Measurements from ENCODE around the gene ADAMTS7. TPM values are rescaled to one million over a fixed set of nuclear protein-coding genes. Genes with fewer than 3 reads are reported as not detected.
"Not testable (repeated sequence)": the region's sequence is repeated elsewhere in the genome, so short reads cannot be mapped to it uniquely, and the experiment has no call there.

Gene ADAMTS7
- total RNA-seq, 4 donors from 2014 or later: 10.7 to 26.4 (median 18.5) TPM

- H3K36me3 ChIP-seq: no peaks in the 10 kb centered on the region
- H3K4me1 ChIP-seq: no peaks in the 10 kb centered on the region
- H3K4me3 ChIP-seq: no peak overlapping the region
- H3K9me3 ChIP-seq: no peaks in the 10 kb centered on the region
- 84 to 85% methylated on average over 14 of the region's 14 CpGs for WGBS, 2 donors
- TF ChIP-seq POLR2A (IDR thresholded peaks at IDR 0.05): no peak
- TF ChIP-seq CTCF (IDR thresholded peaks at IDR 0.05): no peak
- TF ChIP-seq EP300 (IDR thresholded peaks at IDR 0.05): no peak
- no peaks in the 10 kb centered on the region for H3K27me3 ChIP-seq
- DNase-seq (ENCODE audit: low spot score in 2 of 2): no peak
- no peak overlapping the region for H3K27ac ChIP-seq
Observed at GRCh38 chr15:78726870-78727551, 84.3 kb downstream of the ADAMTS7 start.

- H3K27ac ChIP-seq; H3K36me3 ChIP-seq; H3K9me3 ChIP-seq; H3K27me3 ChIP-seq; DNase-seq (ENCODE audit: low spot score in 2 of 2); H3K4me3 ChIP-seq; H3K4me1 ChIP-seq: not testable (repeated sequence)
- WGBS, 2 donors: 67% methylated on average over 17 to 21 of the region's 21 CpGs
Observed at GRCh38 chr15:78719819-78720450, 91.3 kb downstream of the ADAMTS7 start.

GRCh38 chr15:78718837-78719236 lies 92.4 kb downstream of the ADAMTS7 start:
- Histone ChIP-seq H3K4me3 (no peak overlapping the region), H3K27ac (no peak overlapping the region), H3K36me3 (no peaks in the 10 kb centered on the region), H3K9me3 (peaks cover 0 to 4% (median 0%) of the 10 kb centered on the region in 4 donors), H3K27me3 (peaks cover 0 to 3% of the 10 kb centered on the region in 2 donors), H3K4me1 (no peaks in the 10 kb centered on the region)
- no peak for TF ChIP-seq CTCF (IDR thresholded peaks at IDR 0.05)
- TF ChIP-seq POLR2A (IDR thresholded peaks at IDR 0.05): no peak
- TF ChIP-seq EP300 (IDR thresholded peaks at IDR 0.05): no peak
- 70 to 73% methylated on average over 2 of the region's 2 CpGs for WGBS, 2 donors
- DNase-seq (ENCODE audit: low spot score in 2 of 2): no peak

- no peaks in the 10 kb centered on the region for H3K36me3 ChIP-seq
- 90 to 94% methylated on average over 2 of the region's 2 CpGs for WGBS, 2 donors
- no peak overlapping the region for H3K4me3 ChIP-seq
Observed at GRCh38 chr15:78717956-78718656, 93.2 kb downstream of the ADAMTS7 start.

GRCh38 chr15:78716651-78717050 lies 94.6 kb downstream of the ADAMTS7 start:
- TF ChIP-seq CTCF (IDR thresholded peaks at IDR 0.05) (no peak), POLR2A (IDR thresholded peaks at IDR 0.05) (no peak), EP300 (IDR thresholded peaks at IDR 0.05) (no peak)
- Histone ChIP-seq H3K9me3 (peaks cover 0 to 4% (median 0%) of the 10 kb centered on the region in 4 donors), H3K4me1 (no peaks in the 10 kb centered on the region), H3K27ac (no peak overlapping the region), H3K36me3 (no peaks in the 10 kb centered on the region), H3K4me3 (no peak overlapping the region), H3K27me3 (peaks cover 0 to 3% of the 10 kb centered on the region in 2 donors)
- DNase-seq (ENCODE audit: low spot score in 2 of 2): no peak
- WGBS, 2 donors: 23 to 47% methylated on average over 2 of the region's 2 CpGs

More at GRCh38 chr15:78717956-78718656, 93.2 kb downstream of the ADAMTS7 start:
- Histone ChIP-seq H3K27me3 (peaks cover 0 to 3% of the 10 kb centered on the region in 2 donors), H3K4me1 (no peaks in the 10 kb centered on the region), H3K27ac (no peak overlapping the region), H3K9me3 (peaks cover 0 to 4% (median 0%) of the 10 kb centered on the region in 4 donors)
- no peak for DNase-seq (ENCODE audit: low spot score in 2 of 2)
- TF ChIP-seq POLR2A (IDR thresholded peaks at IDR 0.05) (no peak), EP300 (IDR thresholded peaks at IDR 0.05) (no peak)

- peaks cover 0 to 3% of the 10 kb centered on the region in 2 donors for H3K27me3 ChIP-seq
- WGBS, 2 donors: 35 to 65% methylated on average over 2 of the region's 2 CpGs
- no peaks in the 10 kb centered on the region for H3K4me1 ChIP-seq
- no peak overlapping the region for H3K27ac ChIP-seq
- no peak overlapping the region for H3K4me3 ChIP-seq
- H3K9me3 ChIP-seq: peaks cover 0 to 4% (median 0%) of the 10 kb centered on the region in 4 donors
- no peaks in the 10 kb centered on the region for H3K36me3 ChIP-seq
- TF ChIP-seq EP300 (IDR thresholded peaks at IDR 0.05) (no peak), POLR2A (IDR thresholded peaks at IDR 0.05) (no peak), CTCF (IDR thresholded peaks at IDR 0.05) (no peak)
- no peak for DNase-seq (ENCODE audit: low spot score in 2 of 2)
Observed at GRCh38 chr15:78715930-78716329, 95.3 kb downstream of the ADAMTS7 start.
